Endothelial cell of umbilical vein (primary cell): ENCODE results near the gene PDLIM5. TPM values are rescaled to one million over a fixed set of nuclear protein-coding genes. Genes with fewer than 3 reads are reported as not detected.

Experiments used
- BruUV-seq: library from RNA; stranded (reverse); fragments of 400-500 nt; replicated peaks from 2 replicates; lab custom pipeline; 2021; lab: Mats Ljungman, UMichigan
- CTCF ChIA-PET: fragments of 300-600, 350-600 bp; sonication (Branson Sonifier 250); formaldehyde crosslinking; loops from one replicate; lab custom pipeline; 2021; ENCODE audit warnings: antibody characterized with exemption, inconsistent platforms; lab: Charles Lee
- POLR2A ChIA-PET: fragments of 300-600, 350-600 bp; sonication (Branson Sonifier 250); formaldehyde crosslinking; loops from one replicate; lab custom pipeline; 2021; ENCODE audit warnings: antibody characterized with exemption, inconsistent platforms; lab: Charles Lee
- DNase-seq: peaks from one replicate; pipeline ENCODE4 v3.0.0-alpha.2; 2011; ENCODE audit warnings: low read depth, low spot score
- FAIRE-seq: peaks from 2 replicates; lab custom pipeline; 2011; peaks lifted over from hg19 to GRCh38; lab: Jason Lieb, UNC
- H2AFZ ChIP-seq: 2 replicates; pipeline ENCODE4 v1.6.0; 2012; ENCODE audit warnings: low read depth, low read length, control low read depth, inconsistent platforms
- H3K27ac ChIP-seq: 2 replicates; pipeline ENCODE4 v1.5.1; 2011; ENCODE audit warnings: low read depth, mild to moderate bottlenecking, control low read depth, low read length, moderate library complexity; ENCODE audit not compliant: insufficient read depth
- H3K27me3 ChIP-seq, 2 experiments: 2 replicates each; pipeline versions ENCODE4 v1.6.0 to v1.6.1; 2011; ENCODE audit warnings: low read length in 2 of 2, mixed read lengths in 1 of 2; ENCODE audit not compliant: control insufficient read depth in 2 of 2, insufficient read depth in 2 of 2
- H3K36me3 ChIP-seq, 2 experiments: 2 replicates in 1 of 2; 3 replicates in 1 of 2; pipeline ENCODE4 v1.5.1; 2011; ENCODE audit warnings: low read length in 2 of 2, mild to moderate bottlenecking in 1 of 2, moderate library complexity in 1 of 2; ENCODE audit not compliant: control insufficient read depth in 2 of 2, insufficient read depth in 2 of 2; ENCODE audit errors: extremely low read depth in 1 of 2
- H3K4me1 ChIP-seq: 3 replicates; pipeline ENCODE4 v1.5.1; 2011; ENCODE audit warnings: mild to moderate bottlenecking, low read length; ENCODE audit not compliant: control insufficient read depth, insufficient read depth; ENCODE audit errors: extremely low read depth
- H3K4me2 ChIP-seq: 2 replicates; pipeline ENCODE4 v1.6.1; 2011; ENCODE audit warnings: low read length, control low read depth, mixed read lengths; ENCODE audit not compliant: insufficient read depth
- H3K4me3 ChIP-seq, 3 experiments: fragments of 200-600 bp in 1 of 3; sonication (generic), shearing (Covaris generic) in 1 of 3; replicated peaks in 1 of 3; 2 replicates each; pipeline ENCODE4 v1.5.1; 2011 to 2016; ENCODE audit warnings: control low read depth in 3 of 3, low read length in 3 of 3, mild to moderate bottlenecking in 2 of 3, inconsistent platforms in 1 of 3, low read depth in 1 of 3, moderate library complexity in 1 of 3; ENCODE audit not compliant: insufficient read depth in 1 of 3
- H3K79me2 ChIP-seq: 2 replicates; pipeline ENCODE4 v1.6.0; 2012; ENCODE audit warnings: low read length, inconsistent platforms; ENCODE audit not compliant: control insufficient read depth, insufficient read depth
- H3K9ac ChIP-seq: replicated peaks from 2 replicates; pipeline ENCODE3; 2011; ENCODE audit warnings: low read length, control low read depth; ENCODE audit not compliant: insufficient read depth; ENCODE audit errors: extremely low read depth
- H3K9me1 ChIP-seq: replicated peaks from 3 replicates; pipeline ENCODE4 v1.6.0; 2011; ENCODE audit warnings: mild to moderate bottlenecking, low read length; ENCODE audit not compliant: control insufficient read depth, insufficient read depth; ENCODE audit errors: extremely low read depth
- H3K9me3 ChIP-seq: replicated peaks from 2 replicates; pipeline ENCODE4 v1.5.1; 2012; ENCODE audit warnings: low read length, inconsistent platforms; ENCODE audit not compliant: control insufficient read depth, insufficient read depth
- H4K20me1 ChIP-seq: replicated peaks from 2 replicates; pipeline ENCODE3; 2011; ENCODE audit warnings: mild to moderate bottlenecking, low read length; ENCODE audit not compliant: control insufficient read depth, insufficient read depth; ENCODE audit errors: extremely low read depth
- EZH2 ChIP-seq: IDR thresholded peaks from 2 replicates; pipeline ENCODE4 v1.6.1; 2012; ENCODE audit warnings: borderline replicate concordance, low read depth, mild to moderate bottlenecking, moderate library complexity, low read length, inconsistent platforms; ENCODE audit not compliant: severe bottlenecking
- FOS ChIP-seq: IDR thresholded peaks from 2 replicates; pipeline ENCODE4 v1.6.1; 2011; ENCODE audit warnings: mild to moderate bottlenecking, low read length, moderate library complexity, borderline replicate concordance; ENCODE audit not compliant: insufficient read depth
- GATA2 ChIP-seq: IDR thresholded peaks from 2 replicates; pipeline ENCODE4 v1.7.0; 2011; ENCODE audit warnings: low read depth, mild to moderate bottlenecking, moderate library complexity, mixed read lengths, low read length; ENCODE audit not compliant: insufficient read length, insufficient read depth
- JUN ChIP-seq: IDR thresholded peaks from 2 replicates; pipeline ENCODE4 v1.6.1; 2011; ENCODE audit warnings: borderline replicate concordance, low read depth; ENCODE audit not compliant: insufficient read length, insufficient read depth
- MYC ChIP-seq: IDR thresholded peaks from one replicate; pipeline ENCODE4 v1.6.1; 2011; ENCODE audit warnings: mild to moderate bottlenecking, low read depth, low read length
- POLR2A ChIP-seq: IDR thresholded peaks from 2 replicates; pipeline ENCODE4 v1.6.1; 2012; ENCODE audit warnings: low read depth, mild to moderate bottlenecking, control low read depth, low read length
- POLR2AphosphoS5 ChIP-seq: IDR thresholded peaks from 2 replicates; pipeline ENCODE4 v1.6.1; 2012; ENCODE audit warnings: low read depth, mild to moderate bottlenecking, control low read depth, low read length, moderate library complexity; ENCODE audit not compliant: insufficient read depth
- dilution Hi-C: fragments of 300-500 bp; cut with MboI; formaldehyde crosslinking; loops from one replicate; pipeline ENCODE4 v1.15.0; 2019; ENCODE audit warnings: low sequenced_read_pairs; ENCODE audit not compliant: extremely low pct_ligation_motif_present
- intact Hi-C: fragments of 100-400 bp; cut with micrococcal nuclease; formaldehyde crosslinking; loops from one replicate; pipeline ENCODE4 v1.10.0; 2022
- polyA plus RNA-seq, 4 experiments: library from polyadenylated mRNA; depleted of rRNA in 3 of 4; stranded (reverse) in 3 of 4; unstranded in 1 of 4; fragments of >200 nt; gene quantifications; 2 replicates each; pipeline versions ENCODE4 v1.2.1 to v1.2.3, GENCODE V29; 2011 to 2012; ENCODE audit warnings: missing spikeins in 1 of 4
- total RNA-seq: library from RNA; stranded (reverse); gene quantifications from 2 replicates; pipeline ENCODE4 v1.2.3, GENCODE V29; 2021
- TF ChIP-seq, protein P1 (sequence below): IDR thresholded peaks from 2 replicates; pipeline ENCODE4 v1.6.1; 2011; ENCODE audit not compliant: insufficient read depth, insufficient read length
- TF ChIP-seq, protein P2 (sequence below), 2 donors: IDR thresholded peaks; 1 replicate in 1 of 2; 2 replicates in 1 of 2; pipeline ENCODE4 v1.5.1; 2011; ENCODE audit warnings: low read length in 2 of 2, mild to moderate bottlenecking in 2 of 2, moderate library complexity in 2 of 2, control low read depth in 1 of 2, inconsistent platforms in 1 of 2, low read depth in 1 of 2; ENCODE audit not compliant: insufficient read depth in 1 of 2; ENCODE audit errors: extremely low read depth in 1 of 2

PDLIM5 gene
- total and polyA plus RNA-seq, 2 donors (not counting 3 experiments of a cell fraction or from before 2014, with no cell fraction given): 243 to 310 TPM

DNA sequence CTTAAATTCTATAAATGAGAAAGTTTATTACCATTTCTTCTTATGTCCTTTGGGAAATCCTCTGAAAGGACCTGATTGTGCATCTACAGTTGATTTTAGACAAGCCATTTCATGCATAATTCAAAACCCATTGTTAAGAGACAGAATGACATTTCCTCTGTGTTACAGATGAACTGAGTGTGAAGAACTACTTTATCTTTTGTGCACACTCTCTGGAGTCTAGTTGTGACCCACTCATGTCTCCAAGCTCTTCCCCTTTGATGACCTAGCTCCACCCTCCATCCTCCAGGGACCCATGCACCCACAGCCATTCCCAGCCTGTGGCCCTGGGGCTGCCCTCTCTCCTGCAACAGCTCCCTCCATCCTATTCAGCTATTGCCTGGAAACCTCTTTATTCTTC, 248.6 kb downstream of the PDLIM5 start:
- DNase-seq: no peak
- intact Hi-C loops (no loop called here), dilution Hi-C loops (no loop called here)
- no TSS peak for BruUV-seq
- POLR2A ChIA-PET: no interaction called here
- TF ChIP-seq JUN (no peak), EZH2 (no peak), MYC (no peak), POLR2AphosphoS5 (no peak), GATA2 (no peak), POLR2A (no peak), FOS (no peak)
- TF ChIP-seq, protein P1, sequence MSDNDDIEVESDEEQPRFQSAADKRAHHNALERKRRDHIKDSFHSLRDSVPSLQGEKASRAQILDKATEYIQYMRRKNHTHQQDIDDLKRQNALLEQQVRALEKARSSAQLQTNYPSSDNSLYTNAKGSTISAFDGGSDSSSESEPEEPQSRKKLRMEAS: no peak
- TF ChIP-seq, protein P2, sequence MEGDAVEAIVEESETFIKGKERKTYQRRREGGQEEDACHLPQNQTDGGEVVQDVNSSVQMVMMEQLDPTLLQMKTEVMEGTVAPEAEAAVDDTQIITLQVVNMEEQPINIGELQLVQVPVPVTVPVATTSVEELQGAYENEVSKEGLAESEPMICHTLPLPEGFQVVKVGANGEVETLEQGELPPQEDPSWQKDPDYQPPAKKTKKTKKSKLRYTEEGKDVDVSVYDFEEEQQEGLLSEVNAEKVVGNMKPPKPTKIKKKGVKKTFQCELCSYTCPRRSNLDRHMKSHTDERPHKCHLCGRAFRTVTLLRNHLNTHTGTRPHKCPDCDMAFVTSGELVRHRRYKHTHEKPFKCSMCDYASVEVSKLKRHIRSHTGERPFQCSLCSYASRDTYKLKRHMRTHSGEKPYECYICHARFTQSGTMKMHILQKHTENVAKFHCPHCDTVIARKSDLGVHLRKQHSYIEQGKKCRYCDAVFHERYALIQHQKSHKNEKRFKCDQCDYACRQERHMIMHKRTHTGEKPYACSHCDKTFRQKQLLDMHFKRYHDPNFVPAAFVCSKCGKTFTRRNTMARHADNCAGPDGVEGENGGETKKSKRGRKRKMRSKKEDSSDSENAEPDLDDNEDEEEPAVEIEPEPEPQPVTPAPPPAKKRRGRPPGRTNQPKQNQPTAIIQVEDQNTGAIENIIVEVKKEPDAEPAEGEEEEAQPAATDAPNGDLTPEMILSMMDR (IDR thresholded peaks at IDR 0.05; ENCODE audit: extremely low read depth in 1 of 2, insufficient read depth in 1 of 2, low read depth in 1 of 2, low read length in 2 of 2): no peak
- FAIRE-seq: no peak
- H3K27me3 ChIP-seq: no peaks in the 10 kb centered on the region
- no peaks in the 10 kb centered on the region for H3K4me1 ChIP-seq
- H3K9ac ChIP-seq: no peak overlapping the region
- H3K79me2 ChIP-seq: no peaks in the 10 kb centered on the region
- no peak overlapping the region for H3K4me3 ChIP-seq
- H3K4me2 ChIP-seq: no peak overlapping the region
- CTCF ChIA-PET: no interaction called here
- H3K9me1 ChIP-seq: no peaks in the 10 kb centered on the region
- H3K36me3 ChIP-seq: no peaks in the 10 kb centered on the region
- H3K27ac ChIP-seq: no peak overlapping the region
- H4K20me1 ChIP-seq: no peaks in the 10 kb centered on the region
- H2AFZ ChIP-seq: no peak overlapping the region
- no peaks in the 10 kb centered on the region for H3K9me3 ChIP-seq
